ENCODE measurements around the gene LUC7L2.

GRCh38 chr7:139389774-139390173 lies 30.1 kb downstream of the LUC7L2 start:
- no peak for TF ChIP-seq CTCF (IDR thresholded peaks at IDR 0.05)
- TF ChIP-seq POLR2A (IDR thresholded peaks at IDR 0.05): no peak
